Measurements from ENCODE around the gene CARS2.

- TF ChIP-seq POLR2AphosphoS5 (IDR thresholded peaks at IDR 0.05; ENCODE audit: low read depth, low read length), result no peak
- no peak for TF ChIP-seq POLR2A (IDR thresholded peaks at IDR 0.05; ENCODE audit: low read depth, low read length)
- TF ChIP-seq TAF1 (IDR thresholded peaks at IDR 0.05; ENCODE audit: low read depth, low read length), result no peak
Measured at GRCh38 chr13:110648146-110648819, 57.6 kb downstream of the CARS2 start.

Data from GM12891 (cell line).